Measurements from ENCODE around the gene WDR70. TPM values are rescaled to one million over a fixed set of nuclear protein-coding genes. Genes with fewer than 3 reads are reported as not detected.

The WDR70 gene
- total and polyA plus RNA-seq, 2 of the 8 experiments (the other 6 are each of a cell fraction or from before 2014, with no cell fraction given), result 10.6 to 37.4 TPM

- H3K79me2 ChIP-seq (ENCODE audit: control insufficient read depth in 1 of 2, insufficient read depth in 2 of 2, low read length in 2 of 2), result no peaks in the 10 kb centered on the region
- H3K27me3 ChIP-seq (replicated peaks in 1 of 4; ENCODE audit: control insufficient read depth in 3 of 4, extremely low read depth in 1 of 4, insufficient read depth in 3 of 4, low read length in 3 of 4), result no peaks in the 10 kb centered on the region
- no peak overlapping the region for H2BK5ac ChIP-seq (ENCODE audit: low read depth, low read length)
- no peak overlapping the region for H2AK5ac ChIP-seq (ENCODE audit: low read depth, low read length)
- no peak overlapping the region for H3K4me3 ChIP-seq (ENCODE audit: extremely low read depth in 1 of 4, insufficient read depth in 2 of 4, low read depth in 3 of 4, low read length in 4 of 4)
- peaks cover 0 to 3% (median 0%) of the 10 kb centered on the region in 4 experiments; a peak in 1 of 7 replicates for H3K4me1 ChIP-seq (replicated peaks in 1 of 4; ENCODE audit: control insufficient read depth in 3 of 4, insufficient read depth in 4 of 4, low read length in 3 of 4)
- no peak overlapping the region for H4K91ac ChIP-seq (replicated peaks; ENCODE audit: insufficient read length, low read length)
- H3K4ac ChIP-seq (replicated peaks; ENCODE audit: insufficient read length, low read depth, low read length), result no peak overlapping the region
- no peaks in the 10 kb centered on the region for H3K79me1 ChIP-seq (ENCODE audit: low read depth, low read length)
- no peak overlapping the region for H3K9ac ChIP-seq (replicated peaks in 1 of 4; ENCODE audit: extremely low read depth in 1 of 4, low read depth in 3 of 4, low read length in 3 of 4)
- DNase-seq (ENCODE audit: low read depth in 1 of 2, low spot score in 2 of 2) (no peak), FAIRE-seq (no peak)
- no peak overlapping the region for H4K8ac ChIP-seq (ENCODE audit: extremely low read depth, insufficient read depth, low read length)
- H2BK20ac ChIP-seq (ENCODE audit: low read length), result no peak overlapping the region
- no peak overlapping the region for H3K14ac ChIP-seq (ENCODE audit: insufficient read length)
- H3K18ac ChIP-seq (ENCODE audit: extremely low read depth, low read length), result no peak overlapping the region
- ChIA-PET CTCF (ENCODE audit: partially characterized antibody) (interaction anchor here (1.1 kb wide), 1 partner anchor 227 kb away, joined by 4 read pairs; no protein-coding TSS in a partner anchor), POLR2A (ENCODE audit: partially characterized antibody) (no interaction called here)
- no peaks in the 10 kb centered on the region for H3K23me2 ChIP-seq (ENCODE audit: low read depth, low read length)
- no peaks in the 10 kb centered on the region for H3K9me3 ChIP-seq (ENCODE audit: insufficient read depth in 2 of 2, low read depth in 1 of 2, low read length in 1 of 2)
- no peak overlapping the region for H3K23ac ChIP-seq (ENCODE audit: insufficient read length)
- no peak overlapping the region for H3K56ac ChIP-seq (replicated peaks; ENCODE audit: insufficient read length, low read depth, low read length)
- H4K5ac ChIP-seq (ENCODE audit: insufficient read length, low read depth, low read length), result no peak overlapping the region
- H2BK15ac ChIP-seq (ENCODE audit: low read length), result no peak overlapping the region
- no peak overlapping the region for H3K4me2 ChIP-seq (ENCODE audit: insufficient read depth in 1 of 2, low read depth in 2 of 2, low read length in 2 of 2)
- no peak overlapping the region for H2BK12ac ChIP-seq (ENCODE audit: low read depth, low read length)
- no peaks in the 10 kb centered on the region for H3K36me3 ChIP-seq (ENCODE audit: control insufficient read depth in 2 of 4, insufficient read depth in 4 of 4, low read length in 3 of 4)
- WGBS, 2 experiments (ENCODE audit: extremely low coverage in 1 of 2, insufficient coverage in 1 of 2, insufficient read length in 1 of 2, insufficient replicate concordance in 2 of 2, low coverage in 1 of 2, low lambda C conversion rate in 2 of 2, missing lambda C conversion rate in 1 of 2), result 85% methylated on average over 2 of the region's 2 CpGs; no CpG with 5 or more reads in 1 of the 2 experiments
- no peak overlapping the region for H3K27ac ChIP-seq (ENCODE audit: low read depth, low read length)
- no peaks in the 10 kb centered on the region for H4K20me1 ChIP-seq (replicated peaks in 1 of 2; ENCODE audit: control insufficient read depth in 1 of 2, insufficient read depth in 2 of 2, low read length in 2 of 2)
- no peak overlapping the region for H2AFZ ChIP-seq (ENCODE audit: low read length)
- no peak overlapping the region for H2BK120ac ChIP-seq (replicated peaks; ENCODE audit: low read depth, low read length)
- no peak for TF ChIP-seq CTCF (IDR thresholded peaks at IDR 0.05; ENCODE audit: control extremely low read depth in 1 of 3, insufficient read depth in 1 of 3, low read depth in 1 of 3, low read length in 3 of 3)
- no peak for TF ChIP-seq JUN (IDR thresholded peaks at IDR 0.05; ENCODE audit: low read depth, low read length)
- TF ChIP-seq SAP30 (IDR thresholded peaks at IDR 0.05; ENCODE audit: insufficient read depth, insufficient replicate concordance, low read length), result no peak
- no peak for TF ChIP-seq CEBPB (IDR thresholded peaks at IDR 0.05; ENCODE audit: low read depth, low read length)
- TF ChIP-seq CBX8 (IDR thresholded peaks at IDR 0.05; ENCODE audit: borderline replicate concordance, low read depth, low read length), result no peak
- TF ChIP-seq HDAC2 (IDR thresholded peaks at IDR 0.05; ENCODE audit: borderline replicate concordance in 1 of 2, low read depth in 2 of 2, low read length in 2 of 2), result no peak
- no peak for TF ChIP-seq ATF3 (IDR thresholded peaks at IDR 0.05; ENCODE audit: insufficient read depth, low read depth, low read length)
- TF ChIP-seq CTBP2 (IDR thresholded peaks at IDR 0.05; ENCODE audit: borderline replicate concordance, insufficient read depth, insufficient read length, low read length), result no peak
- no peak for TF ChIP-seq TAF1 (IDR thresholded peaks at IDR 0.05; ENCODE audit: low read depth, low read length)
- TF ChIP-seq CBX5 (IDR thresholded peaks at IDR 0.05; ENCODE audit: low read depth, low read length), result no peak
- no peak for TF ChIP-seq JUND (IDR thresholded peaks at IDR 0.05; ENCODE audit: low read length)
Observed at GRCh38 chr5:37640088-37640487, 261.0 kb downstream of the WDR70 start.
